Stimulated activated naive CD8-positive, alpha-beta T cell treated with anti-CD3 and anti-CD28 coated beads, Interleukin-15, Interleukin-2, amounts not matched to agents 100 ng/mL and 50 ng/mL, for 24 hours (primary cell): ENCODE measurements around the gene DENND5B.
"Not testable (repeated sequence)": the region's sequence is repeated elsewhere in the genome, so short reads cannot be mapped to it uniquely, and the experiment has no call there.

Experiments used
- H3K27ac Mint-ChIP-seq: one replicate; pipeline ENCODE4 v1.8.0; 2021; ENCODE audit warnings: mild to moderate bottlenecking, mixed read lengths
- H3K27me3 Mint-ChIP-seq: one replicate; pipeline ENCODE4 v1.8.0; 2021; ENCODE audit warnings: mixed read lengths
- H3K36me3 Mint-ChIP-seq: one replicate; pipeline ENCODE4 v1.8.0; 2021; ENCODE audit warnings: low read depth, mixed read lengths
- H3K4me1 Mint-ChIP-seq: one replicate; pipeline ENCODE4 v1.8.0; 2021; ENCODE audit warnings: low read depth, mixed read lengths
- H3K4me3 Mint-ChIP-seq: one replicate; pipeline ENCODE4 v1.8.0; 2021; ENCODE audit warnings: mild to moderate bottlenecking, mixed read lengths
- H3K9me3 Mint-ChIP-seq: one replicate; pipeline ENCODE4 v1.8.0; 2021; ENCODE audit warnings: mixed read lengths

DENND5B gene

DNA sequence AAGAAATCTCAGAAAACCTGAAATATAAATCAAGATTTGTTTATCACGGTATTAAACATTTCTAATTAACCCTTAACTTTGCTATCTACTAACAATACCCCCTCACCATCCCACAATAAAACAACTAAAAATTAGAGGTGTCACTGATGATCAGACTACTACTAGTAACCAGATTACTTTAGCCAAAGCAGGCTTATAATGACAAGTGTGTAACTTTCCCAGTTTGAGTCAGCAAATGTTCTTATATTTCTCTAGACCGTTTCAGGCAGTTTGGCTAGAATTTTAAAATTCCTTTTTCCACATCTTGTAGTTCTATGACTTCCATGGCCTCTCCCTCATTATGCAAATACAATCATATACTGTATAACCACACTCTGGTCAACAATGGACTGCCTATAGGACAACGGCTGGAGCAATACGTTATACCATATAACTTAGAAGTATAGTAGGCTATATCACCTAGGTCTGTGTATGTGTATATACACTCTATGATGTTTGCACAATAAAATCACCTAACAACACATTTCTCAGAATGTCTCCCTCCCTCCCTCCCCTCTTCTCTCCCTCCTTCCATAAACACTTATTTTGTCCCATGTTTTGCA, 102.1 kb downstream of the DENND5B start:
- Mint-ChIP-seq H3K27ac (no peak overlapping the region), H3K36me3 (no peaks in the 10 kb centered on the region), H3K9me3 (no peaks in the 10 kb centered on the region), H3K4me1 (no peaks in the 10 kb centered on the region), H3K27me3 (peaks cover 4% of the 10 kb centered on the region), H3K4me3 (no peak overlapping the region)

DNA sequence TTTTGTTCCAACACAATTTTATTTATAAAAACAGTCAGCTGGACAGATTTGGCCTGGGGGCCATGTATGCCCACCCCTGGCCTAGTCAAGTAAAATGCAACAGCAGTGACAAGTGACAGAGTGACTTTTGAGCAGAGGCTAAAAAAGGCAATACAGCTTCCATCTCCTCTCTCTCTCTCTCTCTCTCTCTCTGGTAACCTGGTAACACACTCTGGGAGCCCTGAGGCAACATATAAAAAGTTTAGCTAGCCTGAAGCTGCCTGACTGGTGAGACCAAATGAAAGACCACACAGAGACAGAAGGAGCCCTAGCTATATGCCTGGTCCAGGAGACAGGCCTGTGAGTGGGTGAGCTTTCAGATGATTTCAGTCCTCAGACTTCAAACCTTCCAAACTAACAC, 105.4 kb downstream of the DENND5B start:
- Mint-ChIP-seq H3K27ac (no peak overlapping the region), H3K36me3 (no peaks in the 10 kb centered on the region), H3K27me3 (peaks cover 4% of the 10 kb centered on the region), H3K9me3 (no peaks in the 10 kb centered on the region), H3K4me3 (no peak overlapping the region), H3K4me1 (no peaks in the 10 kb centered on the region)

DNA sequence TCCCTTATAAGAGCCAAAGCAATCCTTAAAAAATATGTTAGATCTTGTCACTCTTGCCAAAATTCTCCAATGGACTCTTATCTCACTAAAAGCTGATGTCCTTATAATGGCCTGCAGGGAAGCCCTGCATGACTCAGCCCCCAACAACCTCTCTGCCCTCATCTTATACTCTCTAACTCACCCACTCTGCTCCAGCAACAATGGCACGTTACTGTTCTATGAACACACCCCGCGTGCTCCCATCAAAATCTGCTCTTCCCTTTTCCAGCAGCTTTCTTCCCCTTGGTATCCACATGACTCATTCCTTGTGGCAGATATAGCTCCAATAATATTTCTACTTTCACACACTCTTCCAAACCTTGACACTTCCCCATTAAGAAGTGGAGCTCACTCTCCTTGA, 108.1 kb downstream of the DENND5B start:
- Mint-ChIP-seq H3K36me3 (no peaks in the 10 kb centered on the region), H3K9me3 (no peaks in the 10 kb centered on the region), H3K4me3 (no peak overlapping the region), H3K27me3 (no peaks in the 10 kb centered on the region), H3K27ac (no peak overlapping the region), H3K4me1 (no peaks in the 10 kb centered on the region)

DNA sequence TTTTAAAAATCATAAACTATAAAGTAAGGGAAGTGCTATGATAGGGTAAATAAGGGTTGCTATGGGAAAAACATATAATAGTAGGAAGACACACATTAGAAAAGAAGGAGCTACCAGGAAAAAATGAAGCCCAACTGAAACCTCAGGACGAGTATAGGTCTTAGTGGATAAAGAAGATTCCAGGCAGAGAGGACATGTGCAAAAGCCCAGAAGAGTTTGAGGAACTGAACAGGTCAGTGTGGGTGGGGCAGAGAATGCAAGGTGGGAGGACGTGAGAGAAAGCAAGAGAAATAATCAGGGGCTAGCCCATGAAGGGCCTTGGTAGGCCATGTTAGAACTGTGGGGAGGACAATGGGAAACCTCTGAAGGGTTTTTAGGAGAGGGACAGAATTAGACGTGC, 109.5 kb downstream of the DENND5B start:
- no peaks in the 10 kb centered on the region for H3K9me3 Mint-ChIP-seq
- no peak overlapping the region for H3K4me3 Mint-ChIP-seq
- H3K27ac Mint-ChIP-seq: no peak overlapping the region
- no peaks in the 10 kb centered on the region for H3K36me3 Mint-ChIP-seq
- H3K4me1 Mint-ChIP-seq: no peaks in the 10 kb centered on the region
- H3K27me3 Mint-ChIP-seq: no peaks in the 10 kb centered on the region

DNA sequence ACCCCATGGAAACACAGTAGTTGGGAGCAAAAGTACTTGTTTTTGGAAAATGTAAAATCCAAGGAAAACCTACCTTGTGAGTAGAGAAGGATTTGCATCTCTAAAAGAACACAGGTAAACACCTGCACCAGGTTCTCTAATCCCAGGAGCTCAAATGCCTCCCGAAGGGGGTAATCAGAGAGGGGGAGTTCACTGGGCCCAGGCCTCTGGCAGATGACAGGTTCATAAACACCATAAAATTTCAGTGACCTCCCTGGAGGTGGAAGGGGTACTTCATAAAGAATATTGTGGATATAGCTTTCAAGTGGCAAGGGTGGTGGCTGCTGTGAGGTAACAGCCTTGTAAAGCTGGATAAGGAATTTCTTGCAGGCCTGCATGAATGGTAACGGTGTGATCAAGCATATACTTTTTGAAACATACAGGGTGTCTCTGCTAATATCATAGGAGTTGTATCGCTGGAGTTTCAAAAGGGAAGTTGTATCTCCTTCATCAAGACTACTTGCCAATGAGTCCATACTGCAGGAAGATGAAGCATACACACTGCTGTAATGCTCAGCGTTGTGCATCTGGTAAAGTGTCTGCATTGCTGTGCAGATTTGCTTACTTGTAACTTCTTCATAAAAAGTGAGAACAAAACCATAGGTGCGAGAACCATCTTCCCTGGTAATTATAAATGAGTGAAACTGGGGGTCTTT, 111.3 kb downstream of the DENND5B start:
- no peaks in the 10 kb centered on the region for H3K9me3 Mint-ChIP-seq
- H3K27ac Mint-ChIP-seq: no peak overlapping the region
- no peaks in the 10 kb centered on the region for H3K4me1 Mint-ChIP-seq
- no peak overlapping the region for H3K4me3 Mint-ChIP-seq
- no peaks in the 10 kb centered on the region for H3K27me3 Mint-ChIP-seq
- H3K36me3 Mint-ChIP-seq: no peaks in the 10 kb centered on the region

DNA sequence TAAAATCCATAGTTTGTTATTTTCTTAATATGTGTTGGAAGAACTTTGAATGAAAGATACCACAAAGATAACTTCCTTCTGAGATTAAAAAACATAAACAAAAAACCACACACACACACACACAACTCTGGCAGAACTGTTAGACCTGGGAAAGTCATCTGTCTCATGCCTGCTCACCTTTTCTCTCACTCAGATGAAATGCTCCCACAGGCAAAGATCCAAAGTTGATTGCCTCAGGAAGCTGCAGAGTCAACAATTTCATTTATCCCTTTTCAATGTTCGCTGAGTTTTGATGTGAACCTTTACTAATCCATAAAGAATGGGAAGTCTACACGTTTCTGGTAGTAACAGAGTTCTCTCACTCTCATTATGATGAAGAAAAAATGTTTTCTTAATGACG, 112.0 kb downstream of the DENND5B start:
- no peaks in the 10 kb centered on the region for H3K27me3 Mint-ChIP-seq
- no peak overlapping the region for H3K4me3 Mint-ChIP-seq
- H3K27ac Mint-ChIP-seq: no peak overlapping the region
- H3K4me1 Mint-ChIP-seq: no peaks in the 10 kb centered on the region
- no peaks in the 10 kb centered on the region for H3K36me3 Mint-ChIP-seq
- H3K9me3 Mint-ChIP-seq: no peaks in the 10 kb centered on the region

DNA sequence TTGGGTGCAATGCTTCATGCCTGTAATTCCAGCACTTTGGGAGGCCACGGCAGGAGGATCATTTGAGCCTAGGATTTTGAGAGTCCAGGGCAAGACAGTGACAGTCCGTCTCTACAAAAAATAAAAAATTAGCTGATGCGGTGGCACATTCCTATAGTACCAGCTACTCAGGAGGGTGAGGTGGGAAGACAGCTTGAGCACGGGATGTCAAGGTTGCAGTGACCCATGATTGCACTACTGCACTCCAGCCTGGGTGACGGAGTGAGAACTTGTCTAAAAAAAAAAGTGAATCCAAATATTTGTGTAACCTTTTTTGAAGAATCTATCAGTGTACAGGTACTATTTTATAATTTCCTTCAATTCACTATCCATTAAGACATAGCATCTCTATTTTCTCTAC, 112.5 kb downstream of the DENND5B start:
- no peaks in the 10 kb centered on the region for H3K9me3 Mint-ChIP-seq
- H3K36me3 Mint-ChIP-seq: no peaks in the 10 kb centered on the region
- H3K4me3 Mint-ChIP-seq: no peak overlapping the region
- H3K27ac Mint-ChIP-seq: no peak overlapping the region
- H3K4me1 Mint-ChIP-seq: no peaks in the 10 kb centered on the region
- H3K27me3 Mint-ChIP-seq: no peaks in the 10 kb centered on the region

DNA sequence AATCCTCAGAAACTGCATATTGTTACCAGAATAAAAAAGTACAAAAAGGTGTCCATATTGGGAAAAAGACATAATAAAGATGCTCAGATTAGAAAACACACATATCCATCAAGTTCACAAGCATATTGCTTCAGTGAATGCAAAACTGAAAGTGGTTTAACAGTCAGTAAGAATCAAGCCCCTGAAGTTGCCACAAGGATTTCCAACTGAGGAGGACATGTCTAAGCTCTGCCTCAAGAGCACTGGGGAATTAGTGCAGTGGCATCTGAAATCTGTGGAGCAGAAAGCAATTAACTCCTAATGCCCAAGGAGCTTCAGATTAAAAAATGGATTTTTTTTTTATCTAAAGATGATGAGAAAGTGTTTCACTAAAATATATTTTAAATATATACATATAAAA, 113.2 kb downstream of the DENND5B start:
- H3K36me3 Mint-ChIP-seq: no peaks in the 10 kb centered on the region
- no peaks in the 10 kb centered on the region for H3K4me1 Mint-ChIP-seq
- no peak overlapping the region for H3K4me3 Mint-ChIP-seq
- H3K9me3 Mint-ChIP-seq: no peaks in the 10 kb centered on the region
- H3K27ac Mint-ChIP-seq: no peak overlapping the region
- no peaks in the 10 kb centered on the region for H3K27me3 Mint-ChIP-seq

DNA sequence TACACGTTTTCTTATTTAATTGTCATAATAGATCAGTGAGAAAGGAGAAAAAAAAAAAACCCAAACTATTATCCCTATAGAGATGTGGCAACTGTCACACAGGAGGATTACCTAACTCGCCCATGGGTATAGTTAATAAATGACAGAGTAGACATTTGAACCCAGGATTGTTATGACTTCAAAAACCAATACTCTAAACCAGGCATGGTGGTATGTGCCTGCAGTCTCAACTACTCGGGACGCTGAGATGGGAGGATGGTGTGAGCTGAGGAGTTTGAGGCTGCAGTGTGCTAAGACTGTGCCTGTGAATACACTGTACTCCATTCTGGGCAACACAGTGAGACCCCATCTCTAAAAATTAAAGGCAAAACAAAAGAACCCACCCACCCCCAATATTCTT, 114.5 kb downstream of the DENND5B start:
- Mint-ChIP-seq H3K27me3 (no peaks in the 10 kb centered on the region), H3K9me3 (no peaks in the 10 kb centered on the region), H3K4me1 (no peaks in the 10 kb centered on the region), H3K36me3 (no peaks in the 10 kb centered on the region), H3K4me3 (no peak overlapping the region), H3K27ac (no peak overlapping the region)

DNA sequence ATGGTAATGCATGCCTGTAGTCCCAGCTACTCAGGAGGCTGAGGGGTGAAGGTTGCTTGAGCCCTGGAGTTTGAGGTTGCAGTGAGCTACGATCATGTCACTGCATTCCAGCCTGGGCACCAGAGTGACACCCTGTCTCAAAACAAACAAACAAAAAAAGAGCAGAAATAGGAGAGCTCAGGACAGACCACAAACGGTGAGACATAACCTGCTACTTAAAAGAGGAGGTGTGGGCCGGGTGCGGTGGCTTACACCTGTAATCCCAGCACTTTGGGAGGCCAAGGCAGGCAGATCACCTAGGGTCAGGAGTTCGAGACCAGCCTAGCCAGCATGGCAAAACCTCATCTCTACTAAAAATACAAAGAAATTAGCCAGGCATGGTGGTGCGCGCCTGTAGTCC, 115.3 kb downstream of the DENND5B start:
- not testable (repeated sequence) for H3K4me1 Mint-ChIP-seq, H3K9me3 Mint-ChIP-seq, H3K27ac Mint-ChIP-seq, H3K27me3 Mint-ChIP-seq, H3K36me3 Mint-ChIP-seq, H3K4me3 Mint-ChIP-seq

DNA sequence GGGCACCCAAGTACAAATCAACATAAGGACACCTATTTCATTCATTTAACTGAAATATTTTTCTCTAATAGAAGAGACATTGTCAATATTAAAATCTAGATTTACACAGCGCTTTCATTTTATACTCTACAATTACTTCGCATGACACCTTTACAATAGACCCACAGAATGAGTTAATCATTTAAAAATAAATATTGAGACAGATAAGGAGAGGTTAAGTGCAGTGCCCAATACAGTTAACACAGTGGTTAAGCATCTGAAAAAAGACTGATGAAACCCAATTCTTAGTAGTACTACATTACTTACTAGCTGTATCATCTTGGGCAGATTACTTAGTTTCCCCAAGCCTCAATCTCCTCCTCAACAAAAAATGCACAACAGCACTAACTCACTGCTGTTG, 116.2 kb downstream of the DENND5B start:
- Mint-ChIP-seq H3K4me3 (no peak overlapping the region), H3K36me3 (no peaks in the 10 kb centered on the region), H3K27ac (no peak overlapping the region), H3K4me1 (no peaks in the 10 kb centered on the region), H3K27me3 (no peaks in the 10 kb centered on the region), H3K9me3 (no peaks in the 10 kb centered on the region)

DNA sequence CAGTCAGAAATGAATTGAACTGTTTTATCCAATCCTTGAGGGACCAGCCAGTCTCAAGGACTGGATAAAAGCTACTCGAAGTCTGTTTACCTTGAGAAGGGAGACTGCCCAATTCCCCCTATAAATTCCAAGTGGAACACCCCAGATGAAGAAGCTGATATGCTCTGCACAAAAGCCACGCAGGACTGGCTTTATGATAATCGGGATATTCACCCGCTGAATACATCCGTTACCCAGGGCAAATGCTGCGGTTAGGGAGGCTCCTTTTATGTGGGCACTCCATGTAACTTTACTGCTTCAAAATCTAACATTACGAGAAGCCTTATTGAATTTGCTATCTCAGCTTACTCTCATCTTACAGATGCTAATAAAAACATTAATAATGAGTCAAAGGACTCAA, 119.1 kb downstream of the DENND5B start:
- no peak overlapping the region for H3K4me3 Mint-ChIP-seq
- no peaks in the 10 kb centered on the region for H3K36me3 Mint-ChIP-seq
- H3K27ac Mint-ChIP-seq: no peak overlapping the region
- H3K9me3 Mint-ChIP-seq: no peaks in the 10 kb centered on the region
- no peaks in the 10 kb centered on the region for H3K4me1 Mint-ChIP-seq
- no peaks in the 10 kb centered on the region for H3K27me3 Mint-ChIP-seq

DNA sequence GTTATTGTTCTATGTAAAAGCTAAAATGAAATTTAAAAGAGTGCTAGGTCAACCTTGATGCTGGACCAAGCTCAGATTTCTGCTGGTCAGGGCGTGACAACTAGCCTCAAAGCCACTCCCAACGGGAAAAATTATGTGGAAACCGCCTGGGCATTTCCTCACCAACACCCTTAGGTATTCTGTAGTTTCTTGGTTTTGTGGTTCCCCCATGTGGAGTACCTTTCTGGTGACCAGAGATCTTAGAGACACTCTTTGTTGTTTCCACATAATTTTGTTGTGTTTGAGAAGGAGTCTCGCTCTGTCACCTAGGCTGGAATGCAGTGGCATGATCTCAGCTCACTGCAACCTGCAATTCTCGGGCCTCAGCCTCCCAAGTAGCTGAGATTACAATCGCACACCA, 119.9 kb downstream of the DENND5B start:
- Mint-ChIP-seq H3K27ac (no peak overlapping the region), H3K9me3 (no peaks in the 10 kb centered on the region), H3K27me3 (no peaks in the 10 kb centered on the region), H3K36me3 (no peaks in the 10 kb centered on the region), H3K4me3 (no peak overlapping the region), H3K4me1 (no peaks in the 10 kb centered on the region)

DNA sequence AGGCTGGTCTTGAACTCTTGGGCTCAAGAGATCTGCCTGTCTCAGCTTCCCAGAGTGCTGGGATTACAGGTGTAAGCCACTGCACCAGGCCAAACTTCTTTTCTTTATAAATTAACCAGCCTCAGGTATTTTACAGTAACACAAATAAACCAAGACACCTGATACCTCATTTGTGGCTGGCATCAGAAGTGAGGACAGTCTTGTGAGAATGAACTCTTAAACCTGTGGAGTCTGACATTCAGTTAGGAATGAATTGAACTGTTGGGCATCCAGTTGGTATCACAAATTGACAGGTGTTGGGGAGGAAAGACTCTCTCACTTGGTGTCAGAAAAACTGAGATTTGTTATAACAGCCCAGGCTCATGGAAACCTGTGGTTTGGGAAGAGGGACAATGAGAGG, 120.5 kb downstream of the DENND5B start:
- Mint-ChIP-seq H3K27ac (no peak overlapping the region), H3K4me1 (no peaks in the 10 kb centered on the region), H3K9me3 (no peaks in the 10 kb centered on the region), H3K27me3 (no peaks in the 10 kb centered on the region), H3K4me3 (no peak overlapping the region), H3K36me3 (no peaks in the 10 kb centered on the region)

DNA sequence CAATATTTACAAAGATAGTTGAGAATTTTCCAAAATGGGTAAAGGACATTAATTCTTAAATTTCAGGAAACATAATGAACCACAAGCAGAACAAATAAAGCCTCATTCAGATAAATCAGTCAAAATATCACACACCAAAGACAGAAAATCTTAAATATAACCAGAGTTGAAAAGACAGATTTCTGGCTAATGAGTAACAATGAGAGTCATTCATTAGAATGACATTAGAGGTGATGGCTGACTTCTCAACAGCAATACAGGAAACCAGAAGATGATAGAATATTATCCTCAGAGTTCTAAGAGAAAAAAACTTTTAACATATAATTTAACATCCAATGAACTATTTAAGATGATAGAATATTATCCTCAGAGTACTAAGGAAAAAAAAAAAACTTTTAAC, 124.2 kb downstream of the DENND5B start:
- no peaks in the 10 kb centered on the region for H3K36me3 Mint-ChIP-seq
- H3K9me3 Mint-ChIP-seq: no peaks in the 10 kb centered on the region
- H3K27me3 Mint-ChIP-seq: no peaks in the 10 kb centered on the region
- H3K4me3 Mint-ChIP-seq: no peak overlapping the region
- H3K4me1 Mint-ChIP-seq: no peaks in the 10 kb centered on the region
- no peak overlapping the region for H3K27ac Mint-ChIP-seq

DNA sequence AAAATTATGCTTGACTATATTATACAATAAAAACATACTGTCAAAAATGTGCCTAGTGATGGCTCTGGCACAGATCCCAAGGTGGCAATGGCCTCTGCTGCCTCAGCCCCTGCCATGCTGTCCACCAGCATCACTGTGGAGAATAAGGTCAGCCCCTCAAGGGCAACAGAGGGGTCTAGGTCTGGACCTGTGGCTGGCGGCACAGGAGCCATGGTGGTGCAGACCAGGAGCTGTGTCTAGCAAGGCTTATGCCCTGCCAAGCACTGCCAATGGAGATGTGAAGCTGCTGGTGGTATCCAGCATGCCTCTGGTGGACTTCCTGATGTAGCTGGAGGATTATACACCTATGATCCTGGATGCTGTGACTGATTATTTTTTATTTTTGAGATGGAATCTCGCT, 125.9 kb downstream of the DENND5B start:
- H3K27ac Mint-ChIP-seq: no peak overlapping the region
- no peaks in the 10 kb centered on the region for H3K9me3 Mint-ChIP-seq
- no peaks in the 10 kb centered on the region for H3K4me1 Mint-ChIP-seq
- H3K36me3 Mint-ChIP-seq: no peaks in the 10 kb centered on the region
- H3K4me3 Mint-ChIP-seq: no peak overlapping the region
- no peaks in the 10 kb centered on the region for H3K27me3 Mint-ChIP-seq
